Progenitor cell of endocrine pancreas (in vitro differentiated cells): ENCODE data around the gene MOV10L1. TPM values are rescaled to one million over a fixed set of nuclear protein-coding genes. Genes with fewer than 3 reads are reported as not detected.

Experiments used
- DNase-seq: peaks from one replicate; pipeline ENCODE4 v3.0.0; 2021; ENCODE audit warnings: low spot score; ENCODE audit not compliant: unreplicated experiment
- H3K27ac Mint-ChIP-seq: 2 replicates; pipeline ENCODE4 v1.8.0; 2021; ENCODE audit warnings: mild to moderate bottlenecking, moderate library complexity, mixed read lengths
- H3K27me3 Mint-ChIP-seq: 2 replicates; pipeline ENCODE4 v1.8.0; 2021; ENCODE audit warnings: mixed read lengths
- H3K36me3 Mint-ChIP-seq: 2 replicates; pipeline ENCODE4 v1.8.0; 2022; ENCODE audit warnings: mixed read lengths; ENCODE audit not compliant: insufficient read depth
- H3K4me1 Mint-ChIP-seq: 2 replicates; pipeline ENCODE4 v1.8.0; 2021; ENCODE audit warnings: low read depth, mixed read lengths
- H3K4me3 Mint-ChIP-seq: 2 replicates; pipeline ENCODE4 v1.8.0; 2021; ENCODE audit warnings: low read depth, mild to moderate bottlenecking, moderate library complexity, mixed read lengths
- H3K9me3 Mint-ChIP-seq: 2 replicates; pipeline ENCODE4 v1.8.0; 2021; ENCODE audit warnings: low read depth, mixed read lengths
- total RNA-seq: library from RNA; stranded (reverse); gene quantifications from 2 replicates; pipeline ENCODE4 v1.2.1, GENCODE V29; 2021
- TF ChIP-seq, protein P1 (sequence below): fragments of 200-600 bp; sonication (generic); IDR thresholded peaks from one replicate; pipeline ENCODE4 v1.5.0; 2021; ENCODE audit warnings: antibody characterized with exemption, mild to moderate bottlenecking; ENCODE audit not compliant: unreplicated experiment

MOV10L1 gene
- total RNA-seq, 1 donor from 2014 or later, result 0.22 TPM

DNA sequence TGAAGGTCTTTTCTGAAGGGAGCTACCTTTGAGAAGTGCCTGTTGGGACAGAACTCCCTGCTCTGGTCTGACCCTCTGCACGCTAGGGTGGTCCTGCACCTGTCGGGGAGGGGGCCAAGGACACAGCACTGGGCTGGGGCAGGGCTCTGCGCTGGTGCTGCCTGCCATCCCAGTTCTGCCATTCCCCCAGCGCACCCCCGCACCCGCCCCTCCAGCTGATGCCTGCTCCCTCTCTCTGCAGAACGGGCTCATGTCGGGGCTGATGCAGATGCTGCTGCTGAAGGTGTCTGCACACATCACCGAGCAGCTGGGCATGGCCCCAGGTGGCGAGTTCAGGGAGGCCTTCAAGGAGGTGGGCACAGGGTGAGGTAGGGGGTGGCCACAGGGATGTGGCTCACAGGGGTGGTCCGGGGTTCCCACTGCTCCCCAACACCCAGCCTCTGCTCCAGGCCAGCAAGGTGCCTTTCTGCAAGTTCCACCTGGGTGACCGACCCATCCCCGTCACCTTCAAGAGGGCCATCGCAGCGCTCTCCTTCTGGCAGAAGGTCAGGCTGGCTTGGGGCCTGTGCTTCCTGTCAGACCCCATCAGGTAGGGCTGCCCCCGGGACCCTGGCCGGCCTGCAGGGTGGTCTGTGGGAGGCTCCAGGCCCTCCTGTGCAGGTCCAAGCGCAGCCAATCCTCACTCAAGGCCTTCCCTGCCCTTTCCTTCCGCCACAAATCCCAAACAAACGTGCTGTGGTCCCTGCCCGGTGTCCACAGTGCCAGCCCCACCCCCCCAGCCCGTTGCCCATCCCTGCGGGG lies 107.4 kb downstream of the MOV10L1 start:
- no peak overlapping the region for H3K4me3 Mint-ChIP-seq
- peaks cover 4% of the 10 kb centered on the region for H3K4me1 Mint-ChIP-seq
- H3K36me3 Mint-ChIP-seq, result no peaks in the 10 kb centered on the region
- DNase-seq, result no peak
- H3K27me3 Mint-ChIP-seq, result no peaks in the 10 kb centered on the region
- no peak overlapping the region for H3K27ac Mint-ChIP-seq
- TF ChIP-seq, protein P1, sequence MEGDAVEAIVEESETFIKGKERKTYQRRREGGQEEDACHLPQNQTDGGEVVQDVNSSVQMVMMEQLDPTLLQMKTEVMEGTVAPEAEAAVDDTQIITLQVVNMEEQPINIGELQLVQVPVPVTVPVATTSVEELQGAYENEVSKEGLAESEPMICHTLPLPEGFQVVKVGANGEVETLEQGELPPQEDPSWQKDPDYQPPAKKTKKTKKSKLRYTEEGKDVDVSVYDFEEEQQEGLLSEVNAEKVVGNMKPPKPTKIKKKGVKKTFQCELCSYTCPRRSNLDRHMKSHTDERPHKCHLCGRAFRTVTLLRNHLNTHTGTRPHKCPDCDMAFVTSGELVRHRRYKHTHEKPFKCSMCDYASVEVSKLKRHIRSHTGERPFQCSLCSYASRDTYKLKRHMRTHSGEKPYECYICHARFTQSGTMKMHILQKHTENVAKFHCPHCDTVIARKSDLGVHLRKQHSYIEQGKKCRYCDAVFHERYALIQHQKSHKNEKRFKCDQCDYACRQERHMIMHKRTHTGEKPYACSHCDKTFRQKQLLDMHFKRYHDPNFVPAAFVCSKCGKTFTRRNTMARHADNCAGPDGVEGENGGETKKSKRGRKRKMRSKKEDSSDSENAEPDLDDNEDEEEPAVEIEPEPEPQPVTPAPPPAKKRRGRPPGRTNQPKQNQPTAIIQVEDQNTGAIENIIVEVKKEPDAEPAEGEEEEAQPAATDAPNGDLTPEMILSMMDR, result no peak
- H3K9me3 Mint-ChIP-seq, result no peaks in the 10 kb centered on the region

DNA sequence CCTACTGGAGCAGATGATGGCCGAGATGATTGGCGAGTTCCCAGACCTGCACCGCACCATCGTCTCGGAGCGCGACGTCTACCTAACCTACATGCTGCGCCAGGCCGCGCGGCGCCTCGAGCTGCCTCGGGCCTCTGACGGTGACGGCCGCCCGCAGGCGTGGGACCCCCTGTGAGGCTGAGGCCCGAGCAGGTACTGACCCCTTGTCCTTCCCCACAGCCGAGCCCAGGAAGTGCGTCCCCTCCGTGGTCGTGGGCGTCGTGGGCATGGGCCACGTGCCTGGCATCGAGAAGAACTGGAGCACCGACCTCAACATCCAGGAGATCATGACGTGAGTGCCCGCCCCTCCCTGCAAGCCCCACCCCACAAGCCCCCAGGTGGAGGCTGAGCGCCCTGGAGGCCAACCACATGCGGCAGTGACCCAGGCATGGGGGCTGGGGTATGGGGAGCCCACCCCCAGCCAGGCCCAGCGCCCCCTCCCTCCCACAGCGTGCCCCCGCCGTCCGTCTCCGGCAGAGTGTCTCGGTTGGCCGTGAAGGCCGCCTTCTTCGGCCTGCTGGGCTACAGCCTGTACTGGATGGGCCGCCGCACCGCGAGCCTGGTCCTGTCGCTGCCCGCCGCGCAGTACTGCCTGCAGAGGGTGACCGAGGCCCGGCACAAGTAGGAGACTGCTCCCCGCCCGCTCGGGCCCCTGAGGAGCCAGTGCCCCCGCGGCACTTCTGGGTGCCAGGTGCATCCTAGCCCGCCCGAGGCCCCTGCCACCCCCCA lies 108.2 kb downstream of the MOV10L1 start:
- H3K4me3 Mint-ChIP-seq, result no peak overlapping the region

DNA sequence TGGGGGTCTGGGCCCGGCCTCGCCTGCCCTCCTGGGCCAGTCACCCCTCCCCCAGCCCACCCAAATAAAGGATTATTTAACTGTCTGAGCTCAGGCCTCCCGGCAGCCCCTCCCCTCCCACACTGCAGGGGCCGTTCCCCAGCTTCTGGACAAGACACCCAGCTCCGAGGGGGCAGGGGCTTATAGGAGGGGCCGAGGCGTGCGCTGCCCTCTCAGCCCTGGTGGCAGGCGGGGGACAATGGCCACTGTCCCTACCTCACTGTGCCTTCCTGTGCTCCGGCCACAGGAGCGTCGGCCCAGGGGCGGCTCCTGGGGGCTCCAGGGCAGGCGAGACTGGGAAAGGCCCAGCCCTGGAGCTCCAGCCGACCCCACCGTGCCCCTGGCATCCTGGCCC lies 108.8 kb downstream of the MOV10L1 start:
- Mint-ChIP-seq H3K4me3 (no peak overlapping the region), H3K4me1 (peaks cover 8% of the 10 kb centered on the region), H3K27me3 (no peaks in the 10 kb centered on the region), H3K36me3 (peaks cover 7% of the 10 kb centered on the region), H3K27ac (no peak overlapping the region), H3K9me3 (no peaks in the 10 kb centered on the region)
- DNase-seq, result no peak
- TF ChIP-seq, protein P1, result no peak

More for the DNA sequence above, 108.2 kb downstream of the MOV10L1 start:
- TF ChIP-seq, protein P1, result no peak
- no peaks in the 10 kb centered on the region for H3K9me3 Mint-ChIP-seq
- H3K27me3 Mint-ChIP-seq, result no peaks in the 10 kb centered on the region
- H3K4me1 Mint-ChIP-seq, result peaks cover 8% of the 10 kb centered on the region
- no peak overlapping the region for H3K27ac Mint-ChIP-seq
- DNase-seq, result no peak
- H3K36me3 Mint-ChIP-seq, result peaks cover 2% of the 10 kb centered on the region

DNA sequence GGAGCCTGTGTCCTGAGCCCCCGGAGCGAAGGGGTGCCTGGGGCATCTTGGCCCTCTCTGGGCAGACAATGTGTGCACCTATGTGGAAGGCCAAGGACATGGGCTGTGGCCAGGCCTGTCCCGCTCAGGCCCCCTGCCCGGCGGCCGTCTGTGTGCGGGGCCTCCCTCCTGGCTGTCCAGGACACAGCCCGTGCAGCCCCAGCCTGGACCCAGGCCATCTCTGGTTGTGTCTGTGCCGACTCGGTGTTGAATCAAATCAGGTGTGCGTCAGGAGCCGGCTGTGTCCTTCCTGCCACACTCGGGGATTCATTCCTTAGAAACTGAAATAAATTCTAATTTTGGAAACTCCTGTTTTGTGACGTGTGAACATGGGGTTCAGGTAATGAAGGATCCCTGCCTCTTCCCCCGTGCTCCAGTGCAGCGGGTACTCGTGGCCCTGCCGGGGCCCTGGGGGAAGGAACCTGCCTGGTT lies 109.5 kb downstream of the MOV10L1 start:
- peak overlapping the region; percentile 69 for H3K4me3 Mint-ChIP-seq
- peaks cover 8% of the 10 kb centered on the region for H3K4me1 Mint-ChIP-seq
- no peak for DNase-seq
- H3K36me3 Mint-ChIP-seq, result peaks cover 9% of the 10 kb centered on the region
- H3K27me3 Mint-ChIP-seq, result no peaks in the 10 kb centered on the region
- TF ChIP-seq, protein P1, result no peak
- no peaks in the 10 kb centered on the region for H3K9me3 Mint-ChIP-seq
- H3K27ac Mint-ChIP-seq, result peak overlapping the region; percentile 29

DNA sequence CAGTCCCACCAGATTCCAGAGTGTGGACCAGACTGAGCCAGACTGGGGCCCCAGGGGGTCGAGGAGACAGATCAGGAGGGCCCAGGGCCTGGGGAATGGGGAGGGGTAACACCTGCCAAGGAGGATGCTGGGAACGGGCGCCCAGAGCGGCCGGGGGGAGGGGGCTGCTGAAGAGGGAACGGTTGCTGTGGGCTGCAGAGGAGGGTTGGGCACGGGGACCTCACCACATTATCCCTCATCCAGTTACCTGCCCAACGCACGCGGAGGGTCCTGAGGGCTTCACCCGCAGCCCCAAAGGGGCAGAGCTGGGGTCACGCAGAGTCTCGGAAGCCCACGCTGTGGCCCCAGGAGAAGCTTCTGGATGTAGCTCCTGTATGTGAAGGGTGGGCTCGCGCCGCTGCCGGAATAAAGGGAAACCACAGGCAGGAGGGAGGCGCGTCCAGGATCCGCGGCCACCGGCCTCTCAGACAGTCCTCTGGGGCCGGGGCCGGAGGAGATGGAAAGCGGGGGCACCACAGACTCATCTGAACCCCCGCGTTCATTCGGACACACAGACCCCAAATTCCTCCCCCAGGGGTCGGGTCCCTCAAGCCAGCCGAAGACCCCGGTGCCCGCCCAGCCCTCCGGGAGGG lies 110.1 kb downstream of the MOV10L1 start:
- peaks cover 11% of the 10 kb centered on the region for H3K36me3 Mint-ChIP-seq
- TF ChIP-seq, protein P1, result no peak
- H3K4me1 Mint-ChIP-seq, result peaks cover 8% of the 10 kb centered on the region
- H3K27ac Mint-ChIP-seq, result no peak overlapping the region
- no peak for DNase-seq
- H3K4me3 Mint-ChIP-seq, result peak overlapping the region; percentile 69
- no peaks in the 10 kb centered on the region for H3K9me3 Mint-ChIP-seq
- no peaks in the 10 kb centered on the region for H3K27me3 Mint-ChIP-seq
